DMS53 treated with DMSO at 0.1 percent for 48 hours (cell line): ENCODE results near the gene PHACTR3.

ENCODE experiments used
- DNase-seq: peaks from one replicate; lab custom pipeline; 2025; ENCODE audit not compliant: unreplicated experiment; lab: John Stamatoyannopoulos, UW

PHACTR3 gene

GRCh38 chr20:59645271-59645670, 40.9 kb downstream of the PHACTR3 start:
- no peak for DNase-seq

- DNase-seq: no peak
These were observed 41.4 kb downstream of the PHACTR3 start for GRCh38 chr20:59645761-59646171.

DNA sequence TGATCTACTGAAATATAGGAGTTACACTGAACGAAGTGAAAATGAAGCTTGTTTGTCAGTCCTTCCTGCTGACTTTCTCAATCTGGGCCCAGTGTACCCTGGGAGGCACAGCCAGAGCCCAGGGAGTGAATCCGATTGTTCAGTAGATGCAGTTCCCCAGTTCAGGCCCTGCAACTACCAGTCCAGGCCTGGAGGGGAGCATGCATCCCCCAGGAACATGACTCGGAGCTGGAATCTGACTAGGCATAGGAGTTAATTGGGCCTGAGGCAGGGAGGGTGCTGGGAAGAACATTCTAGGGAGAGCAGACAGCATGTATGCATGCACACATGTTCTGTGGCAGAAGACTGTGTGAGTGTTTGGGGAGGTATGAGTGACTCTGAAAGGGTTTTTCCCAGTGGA, 42.1 kb downstream of the PHACTR3 start:
- no peak for DNase-seq

DNA sequence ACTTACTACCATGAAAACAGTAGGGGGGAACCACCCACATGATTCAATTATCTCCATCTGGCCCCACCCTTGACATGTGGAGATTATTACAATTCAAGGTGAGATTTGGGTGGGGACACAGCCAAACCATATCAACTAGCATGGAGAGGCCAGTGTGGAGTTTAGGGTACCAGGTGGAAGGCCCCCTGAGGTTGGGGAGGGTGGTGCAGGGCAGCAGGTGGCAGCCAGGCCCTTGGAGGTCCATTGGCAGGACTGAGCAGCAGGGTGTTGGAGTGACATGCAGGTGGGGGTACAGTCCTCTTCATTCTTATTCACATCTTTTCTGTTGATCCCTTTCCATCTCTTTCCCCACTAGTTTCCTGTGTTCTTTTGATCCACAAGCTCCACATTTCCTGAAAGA, 42.9 kb downstream of the PHACTR3 start:
- no peak for DNase-seq

GRCh38 chr20:59648466-59649070, 44.2 kb downstream of the PHACTR3 start:
- DNase-seq: no peak

DNA sequence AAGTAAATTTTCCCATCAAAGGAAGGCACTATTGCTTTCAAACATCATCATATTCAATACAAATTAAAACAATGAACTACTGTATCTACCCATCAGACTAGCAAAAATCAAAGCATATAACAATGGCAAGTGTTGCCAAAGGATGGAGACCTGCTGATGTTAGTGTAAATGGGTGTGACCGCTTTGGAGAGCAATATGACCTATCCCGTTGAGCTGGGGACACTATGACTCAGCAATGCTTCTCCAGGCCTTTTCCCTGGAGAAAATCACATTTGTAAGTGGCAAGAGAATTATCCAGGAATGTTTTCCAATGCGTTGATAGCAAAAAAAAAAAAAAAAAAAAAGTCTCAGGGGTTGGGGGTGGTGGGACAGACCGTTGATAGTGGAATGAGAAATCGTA, 46.1 kb downstream of the PHACTR3 start:
- no peak for DNase-seq

- DNase-seq: no peak
These were observed 48.0 kb downstream of the PHACTR3 start for GRCh38 chr20:59652381-59652780.

DNA sequence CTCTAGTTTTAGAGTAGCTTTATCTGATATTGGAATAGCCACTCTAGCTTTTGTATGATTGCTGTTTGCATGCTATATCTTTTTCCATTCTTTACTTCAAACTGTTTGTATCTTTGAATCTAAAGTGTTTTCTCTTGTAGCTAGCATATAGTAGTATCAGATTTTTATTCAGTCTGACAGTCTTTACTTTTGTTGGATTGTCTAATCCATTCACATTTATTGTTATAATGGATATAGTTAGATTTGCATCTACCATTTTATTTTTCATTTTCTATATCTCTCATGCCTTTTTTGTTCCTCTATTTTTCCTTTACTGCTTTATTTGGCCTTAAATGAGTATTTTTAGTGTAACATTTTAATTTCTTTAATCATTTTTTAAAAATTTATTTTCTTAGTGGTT, 52.1 kb downstream of the PHACTR3 start:
- DNase-seq: no peak

- DNase-seq: no peak
These were observed 53.2 kb downstream of the PHACTR3 start for GRCh38 chr20:59657459-59658046.

DNA sequence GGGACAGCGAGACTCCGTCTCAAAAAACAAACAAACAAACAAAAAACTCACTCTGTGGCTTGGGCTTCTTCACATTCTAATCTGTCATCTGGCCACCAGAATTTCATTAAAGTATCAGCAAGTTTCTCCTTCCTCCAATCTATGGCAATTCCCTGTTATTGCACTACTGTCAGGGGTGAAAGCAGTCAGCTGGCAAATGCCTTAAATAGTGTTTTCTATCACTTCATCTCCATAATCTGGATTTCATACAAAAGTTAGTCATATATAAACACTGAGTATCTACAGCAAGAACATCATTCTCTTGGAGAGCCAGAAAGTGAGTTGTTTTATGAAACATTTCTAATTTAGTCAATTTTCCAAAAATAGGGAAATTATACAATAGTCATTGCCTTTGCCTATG, 56.1 kb downstream of the PHACTR3 start:
- DNase-seq: no peak

DNA sequence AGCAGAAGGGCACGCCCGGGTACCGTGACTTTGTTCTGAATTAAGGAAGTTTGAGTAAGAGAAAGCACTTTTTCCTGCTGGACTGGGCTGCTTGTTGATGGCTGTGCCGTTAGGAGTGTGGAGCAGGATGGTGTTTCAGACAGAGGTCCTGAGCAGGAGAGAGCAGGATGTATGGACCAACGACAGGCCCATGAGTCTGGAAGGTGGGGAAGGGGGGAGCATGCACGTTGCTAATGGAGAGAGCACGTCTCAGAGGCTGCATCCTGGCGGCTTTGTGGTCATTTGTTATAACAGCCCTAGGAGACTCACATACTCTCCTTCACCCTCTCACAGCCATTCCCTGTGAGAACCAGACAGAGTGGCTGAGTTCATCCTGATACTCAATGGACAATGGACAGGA, 56.8 kb downstream of the PHACTR3 start:
- DNase-seq: no peak

DNA sequence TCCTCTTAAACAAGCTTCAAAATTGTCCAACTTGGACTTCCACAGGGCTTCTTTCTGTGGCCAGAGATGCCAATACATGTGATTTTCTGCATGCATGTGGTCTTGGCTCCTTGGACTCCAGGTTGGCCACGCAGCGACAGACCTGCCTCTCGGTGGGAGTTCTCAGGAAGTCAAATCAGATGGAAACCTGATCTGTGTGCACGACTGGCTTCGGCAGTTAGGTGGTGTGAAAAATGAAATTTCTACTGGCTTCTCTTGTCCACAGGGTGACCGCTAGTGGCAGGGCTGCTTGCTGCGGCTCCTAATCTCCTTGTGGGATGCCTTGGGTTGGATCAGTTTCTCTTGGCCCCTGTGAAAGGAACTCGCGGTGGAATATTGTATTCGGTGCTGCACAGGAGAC, 57.3 kb downstream of the PHACTR3 start:
- DNase-seq: no peak

- DNase-seq: no peak
These were observed 57.8 kb downstream of the PHACTR3 start for GRCh38 chr20:59662161-59662560.

- DNase-seq: no peak
These were observed 58.6 kb downstream of the PHACTR3 start for GRCh38 chr20:59662856-59663512.

DNA sequence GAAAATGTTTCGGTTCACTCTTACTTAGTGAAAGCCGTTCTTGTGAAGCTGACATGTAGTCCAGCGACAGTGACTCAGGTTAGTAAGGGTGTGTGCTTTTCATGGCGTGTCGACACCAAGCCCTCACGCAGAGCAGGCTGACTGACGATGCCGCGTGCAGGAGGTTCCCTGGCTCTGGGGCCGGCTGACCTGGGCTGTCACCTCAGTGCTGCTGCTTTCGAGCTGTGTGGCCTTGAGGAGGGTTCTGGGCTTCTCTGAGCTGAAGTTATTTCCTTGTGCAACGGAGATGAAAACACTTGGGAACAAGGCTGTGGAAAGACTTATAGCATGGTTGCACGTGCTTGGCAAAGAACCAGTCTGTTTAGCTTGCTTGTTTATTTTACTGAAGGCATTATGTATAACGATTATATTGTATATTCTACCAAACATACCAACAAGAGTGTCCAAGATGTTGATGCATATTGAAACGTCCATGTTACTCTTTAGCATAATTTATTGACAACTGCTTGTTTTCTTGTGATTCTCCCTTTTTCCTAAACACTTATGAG, 59.2 kb downstream of the PHACTR3 start:
- DNase-seq: no peak

DNA sequence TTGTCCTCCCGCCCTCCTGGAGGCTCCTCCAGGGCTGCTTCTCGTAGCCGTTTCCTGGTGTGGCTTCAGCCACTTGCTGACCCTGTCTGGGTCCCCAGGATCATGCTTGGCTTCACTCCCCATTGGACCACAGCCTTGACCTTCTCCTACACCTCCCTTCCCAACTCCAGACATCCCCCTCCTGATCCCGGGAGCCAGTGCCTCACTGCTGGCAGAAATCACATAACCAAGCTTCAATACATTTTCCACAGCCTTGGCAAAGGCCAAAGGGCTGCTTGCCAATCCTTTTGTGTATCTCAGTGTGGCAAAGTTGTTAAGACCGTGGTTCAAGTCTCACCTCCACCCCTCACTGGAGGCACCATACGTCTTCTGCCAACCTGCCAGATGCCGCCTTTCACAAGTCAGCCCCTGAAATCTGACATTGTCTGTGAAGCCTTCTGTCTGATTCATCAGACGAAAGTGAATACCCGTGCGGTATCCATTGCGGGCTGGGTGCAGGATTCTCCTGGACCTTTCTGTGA, 60.1 kb downstream of the PHACTR3 start:
- no peak for DNase-seq

DNA sequence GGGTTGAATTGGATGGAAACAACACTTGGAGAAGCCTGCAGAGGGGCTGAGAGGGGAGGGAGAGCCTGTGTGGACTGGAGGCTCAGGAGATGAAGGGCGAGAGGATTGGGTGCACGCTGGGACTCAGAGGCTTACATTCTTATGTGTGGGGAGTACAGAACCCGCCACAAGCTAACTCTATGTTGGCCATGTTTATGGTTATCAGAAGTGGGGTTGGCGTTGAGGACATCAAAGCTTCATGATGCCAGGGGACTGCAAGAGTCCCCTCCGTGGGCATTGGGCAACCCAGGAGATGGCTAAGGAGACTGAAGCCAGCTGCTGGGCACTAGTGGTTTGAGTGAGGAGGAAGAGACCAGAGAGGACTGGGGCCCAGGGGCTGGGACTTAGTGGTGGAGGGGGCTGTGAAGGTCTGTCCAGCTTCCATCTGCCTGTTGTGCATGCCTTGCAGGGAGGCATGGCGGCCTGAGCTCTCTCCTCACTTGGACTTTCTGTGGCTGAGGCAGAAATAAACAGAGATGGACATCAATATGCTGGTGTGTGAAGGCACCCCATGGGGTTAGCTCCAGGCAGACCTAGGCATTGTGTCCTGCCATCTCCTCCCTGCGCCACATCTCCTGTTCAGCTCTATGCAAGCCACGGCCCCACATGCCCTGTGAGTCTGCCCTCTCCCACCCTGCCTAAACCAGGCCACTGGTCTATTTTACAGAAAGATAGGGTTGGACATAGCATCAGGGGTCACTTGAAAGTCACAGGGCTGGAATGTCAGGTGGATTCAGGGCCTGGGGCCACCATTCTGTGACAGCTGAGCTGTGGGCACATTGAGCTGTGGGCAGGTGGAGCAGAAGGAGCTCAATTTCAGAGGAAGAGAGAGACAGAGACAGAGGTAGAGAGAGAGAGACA, 61.6 kb downstream of the PHACTR3 start:
- DNase-seq: no peak

DNA sequence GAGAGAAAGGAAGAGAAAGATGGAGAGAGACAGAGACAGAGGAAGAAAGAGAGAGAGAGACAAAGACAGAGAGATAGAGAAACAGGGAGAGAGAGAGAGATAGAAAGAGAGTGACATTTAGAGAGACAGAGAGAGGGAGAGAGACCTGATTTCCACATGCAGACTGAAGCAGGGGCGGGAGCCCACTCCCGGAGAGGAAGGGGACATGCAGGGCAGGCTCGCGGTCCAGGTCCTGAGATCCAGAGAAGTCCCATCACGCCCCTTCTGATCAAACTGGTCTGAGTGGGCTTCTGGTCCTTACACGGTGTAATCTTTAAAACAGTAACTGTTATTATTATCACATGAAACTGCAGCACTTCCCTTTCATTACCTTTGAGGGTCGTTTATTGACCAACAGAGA, 62.2 kb downstream of the PHACTR3 start:
- no peak for DNase-seq

- no peak for DNase-seq
These were observed 62.8 kb downstream of the PHACTR3 start for GRCh38 chr20:59667131-59667530.

DNA sequence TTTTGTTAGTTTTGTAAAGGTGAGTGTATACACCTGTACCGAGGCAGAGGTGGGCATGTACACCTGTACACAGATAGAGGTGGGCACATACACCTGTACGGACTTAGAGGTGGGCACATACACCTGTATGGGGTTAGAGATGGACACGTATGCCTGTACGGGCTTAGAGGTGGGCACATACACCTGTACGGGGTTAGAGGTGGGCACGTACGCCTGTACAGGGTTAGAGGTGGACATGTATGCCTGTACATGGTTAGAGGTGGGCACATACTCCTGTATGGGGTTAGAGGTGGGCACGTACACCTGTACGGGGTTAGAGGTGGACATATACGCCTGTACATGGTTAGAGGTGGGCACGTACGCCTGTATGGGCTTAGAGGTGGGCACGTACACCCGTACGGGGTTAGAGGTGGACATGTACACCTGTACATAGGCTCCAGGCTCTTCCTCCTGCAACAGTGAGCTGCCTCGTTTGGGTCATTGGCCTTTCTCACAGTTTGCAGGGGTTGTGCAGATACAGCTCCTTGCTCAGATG, 63.7 kb downstream of the PHACTR3 start:
- DNase-seq: no peak
